HG03103 (cell line): Measurements from ENCODE around the gene NAMPT.
"Not testable (repeated sequence)": the region's sequence is repeated elsewhere in the genome, so short reads cannot be mapped to it uniquely, and the experiment has no call there.

Experiments used
- ATAC-seq: cut with Tn5 transposase; IDR thresholded peaks from one replicate; pipeline ENCODE4 v1.9.1; 2021; ENCODE audit warnings: low read depth; ENCODE audit not compliant: unreplicated experiment

NAMPT gene

GRCh38 chr7:106284714-106285050, at the start of gene NAMPT:
Gene NAMPT, minus strand, starts transcription at chr7:106284983. Its CDS starts 99 bp downstream, at chr7:106284884.
- ATAC-seq, result no peak

GRCh38 chr7:106332201-106332600, 47.4 kb upstream of the NAMPT start:
- ATAC-seq, result no peak

GRCh38 chr7:106331441-106332175, 46.8 kb upstream of the NAMPT start:
- ATAC-seq, result no peak

- ATAC-seq, result no peak
Observed at GRCh38 chr7:106329971-106330733, 45.4 kb upstream of the NAMPT start.

- ATAC-seq, result no peak
Observed at GRCh38 chr7:106329408-106329807, 44.6 kb upstream of the NAMPT start.

GRCh38 chr7:106327538-106328481, 43.0 kb upstream of the NAMPT start:
- no peak for ATAC-seq

- ATAC-seq, result no peak
Observed at GRCh38 chr7:106326594-106327537, 42.1 kb upstream of the NAMPT start.

GRCh38 chr7:106324509-106324908, 39.7 kb upstream of the NAMPT start:
- ATAC-seq, result not testable (repeated sequence)

GRCh38 chr7:106320254-106320770, 35.5 kb upstream of the NAMPT start:
- not testable (repeated sequence) for ATAC-seq

GRCh38 chr7:106318482-106318881, 33.7 kb upstream of the NAMPT start:
- no peak for ATAC-seq

- ATAC-seq, result no peak
Observed at GRCh38 chr7:106317971-106318370, 33.2 kb upstream of the NAMPT start.

GRCh38 chr7:106316947-106317346, 32.2 kb upstream of the NAMPT start:
- ATAC-seq, result no peak

GRCh38 chr7:106314875-106315274, 30.1 kb upstream of the NAMPT start:
- ATAC-seq, result no peak

GRCh38 chr7:106313966-106314365, 29.2 kb upstream of the NAMPT start:
- ATAC-seq, result no peak

GRCh38 chr7:106313456-106313901, 28.7 kb upstream of the NAMPT start:
- no peak for ATAC-seq

GRCh38 chr7:106312906-106313305, 28.1 kb upstream of the NAMPT start:
- no peak for ATAC-seq

- no peak for ATAC-seq
Observed at GRCh38 chr7:106312099-106312871, 27.5 kb upstream of the NAMPT start.

GRCh38 chr7:106309362-106309761, 24.6 kb upstream of the NAMPT start:
- ATAC-seq, result no peak

GRCh38 chr7:106306256-106306655, 21.5 kb upstream of the NAMPT start:
- no peak for ATAC-seq
